Psoas muscle (tissue), 8 donors: ENCODE measurements around the gene AXDND1. TPM values are rescaled to one million over a fixed set of nuclear protein-coding genes. Genes with fewer than 3 reads are reported as not detected.

ENCODE experiments used
- ATAC-seq, 4 donors: fragments of 200-7000 bp; cut with Tn5 transposase; one replicate each; pipeline ENCODE4 v1.9.1; 2020; ENCODE audit warnings: moderate library complexity in 3 of 4, mild to moderate bottlenecking in 2 of 4
- DNase-seq, 2 donors: peaks; one replicate each; pipeline ENCODE4 v3.0.0-alpha.2; 2020
- H3K27ac ChIP-seq: fragments of 200-600 bp; one replicate; pipeline ENCODE4 v1.8.0; 2022
- H3K27me3 ChIP-seq, 3 donors: fragments of 200-600 bp in 1 of 3; one replicate each; pipeline versions ENCODE4 v1.6.1 to v1.8.0; 2013 to 2022; ENCODE audit warnings: low read length in 2 of 3, mild to moderate bottlenecking in 2 of 3, moderate library complexity in 1 of 3; ENCODE audit not compliant: insufficient read depth in 3 of 3
- H3K36me3 ChIP-seq, 2 donors: fragments of 200-600 bp in 1 of 2; one replicate each; pipeline versions ENCODE4 v1.6.1 to v1.8.0; 2013 to 2022; ENCODE audit warnings: low read depth in 1 of 2, mild to moderate bottlenecking in 1 of 2, moderate library complexity in 1 of 2; ENCODE audit not compliant: insufficient read depth in 1 of 2
- H3K4me1 ChIP-seq: fragments of 200-600 bp; one replicate; pipeline ENCODE4 v1.8.0; 2022
- H3K4me3 ChIP-seq: fragments of 200-600 bp; one replicate; pipeline ENCODE4 v1.8.0; 2022; ENCODE audit warnings: mild to moderate bottlenecking
- H3K9me3 ChIP-seq: fragments of 200-600 bp; one replicate; pipeline ENCODE4 v1.8.0; 2022
- WGBS, 3 donors: extraction: QIAGEN DNeasy Blood & Tissue Kit; methylation state at CpG; one replicate each; pipeline versions ENCODE4 v1.1.6 to v1.1.7; 2013; 5-methylcytosine and 5-hydroxymethylcytosine counted together
- intact Hi-C, 2 donors: fragments of 100-400 bp; cut with DNase I; formaldehyde crosslinking; loops; one replicate each; pipeline versions ENCODE4 v1.11.0 to v1.14.2; 2022
- polyA plus RNA-seq, 3 donors: library from polyadenylated mRNA; stranded (reverse); fragments of 200-250 nt; gene quantifications; one replicate each; pipeline ENCODE4 v1.2.3, GENCODE V29; 2013
- total RNA-seq, 4 donors: library from RNA; stranded (reverse); fragmentation: NEBNext Ultra II Directional in 2 of 4; extraction: Animal tissue kit (Norgen Biotek cat#: 25700) in 2 of 4; gene quantifications; one replicate each; pipeline versions ENCODE4 v1.2.1 to v1.2.4, GENCODE V29; 2021 to 2023
- TF ChIP-seq, protein P1 (sequence below): fragments of 200-600 bp; IDR thresholded peaks from one replicate; pipeline ENCODE4 v1.8.0; 2022; ENCODE audit warnings: antibody characterized with exemption
- donor health status: healthy with polysubstance abuse.
- donor health status: DM: no; HTN: no; CAD: no; lungs with moderate emphysema.
- donor health status: Bipolar disorder and iron deficiency.
- donor health status: healthy.
- donor health status: DM: yes; HTN: yes; CAD: no.
- donor health status: DM: no; HTN: no; CAD: no.
- donor health status: DM: no; HTN: no; CAD: no.
- donor health status: DM: yes; HTN: yes; CAD: no.

The AXDND1 gene
- total and polyA plus RNA-seq, 7 donors = 0.09 to 0.18 TPM; not detected in 5

DNA sequence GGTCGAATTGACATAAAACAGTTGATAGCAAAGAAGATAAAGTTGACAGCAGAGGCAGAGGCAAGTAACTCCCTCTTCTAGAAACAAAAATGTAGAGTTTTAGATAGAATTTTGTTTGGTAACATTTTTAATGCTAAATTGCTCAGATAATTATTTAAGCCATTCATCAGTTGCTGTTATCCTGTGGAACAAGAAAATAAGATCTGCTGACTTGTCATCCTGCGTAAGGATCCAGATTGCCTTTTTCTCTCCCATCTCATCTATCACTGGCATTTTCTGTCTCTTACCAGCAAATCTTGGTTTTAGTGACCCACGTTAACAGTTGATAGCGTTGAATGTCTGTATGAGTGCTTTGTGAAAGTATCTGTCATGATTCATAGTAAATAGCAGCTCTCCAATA lies 42.3 kb upstream of the AXDND1 start:
- peaks cover 0 to 21% of the 10 kb centered on the region in 2 donors for H3K36me3 ChIP-seq
- no peaks in the 10 kb centered on the region for H3K9me3 ChIP-seq
- DNase-seq (no peak), ATAC-seq (no peak)
- 92 to 94% (median 93%) methylated on average over 4 of the region's 4 CpGs for WGBS, 3 donors
- no peaks in the 10 kb centered on the region for H3K27me3 ChIP-seq
- no peak overlapping the region for H3K27ac ChIP-seq
- TF ChIP-seq, protein P1, sequence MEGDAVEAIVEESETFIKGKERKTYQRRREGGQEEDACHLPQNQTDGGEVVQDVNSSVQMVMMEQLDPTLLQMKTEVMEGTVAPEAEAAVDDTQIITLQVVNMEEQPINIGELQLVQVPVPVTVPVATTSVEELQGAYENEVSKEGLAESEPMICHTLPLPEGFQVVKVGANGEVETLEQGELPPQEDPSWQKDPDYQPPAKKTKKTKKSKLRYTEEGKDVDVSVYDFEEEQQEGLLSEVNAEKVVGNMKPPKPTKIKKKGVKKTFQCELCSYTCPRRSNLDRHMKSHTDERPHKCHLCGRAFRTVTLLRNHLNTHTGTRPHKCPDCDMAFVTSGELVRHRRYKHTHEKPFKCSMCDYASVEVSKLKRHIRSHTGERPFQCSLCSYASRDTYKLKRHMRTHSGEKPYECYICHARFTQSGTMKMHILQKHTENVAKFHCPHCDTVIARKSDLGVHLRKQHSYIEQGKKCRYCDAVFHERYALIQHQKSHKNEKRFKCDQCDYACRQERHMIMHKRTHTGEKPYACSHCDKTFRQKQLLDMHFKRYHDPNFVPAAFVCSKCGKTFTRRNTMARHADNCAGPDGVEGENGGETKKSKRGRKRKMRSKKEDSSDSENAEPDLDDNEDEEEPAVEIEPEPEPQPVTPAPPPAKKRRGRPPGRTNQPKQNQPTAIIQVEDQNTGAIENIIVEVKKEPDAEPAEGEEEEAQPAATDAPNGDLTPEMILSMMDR = no peak
- intact Hi-C loops = no loop called here
- H3K4me3 ChIP-seq = no peak overlapping the region
- no peaks in the 10 kb centered on the region for H3K4me1 ChIP-seq

DNA sequence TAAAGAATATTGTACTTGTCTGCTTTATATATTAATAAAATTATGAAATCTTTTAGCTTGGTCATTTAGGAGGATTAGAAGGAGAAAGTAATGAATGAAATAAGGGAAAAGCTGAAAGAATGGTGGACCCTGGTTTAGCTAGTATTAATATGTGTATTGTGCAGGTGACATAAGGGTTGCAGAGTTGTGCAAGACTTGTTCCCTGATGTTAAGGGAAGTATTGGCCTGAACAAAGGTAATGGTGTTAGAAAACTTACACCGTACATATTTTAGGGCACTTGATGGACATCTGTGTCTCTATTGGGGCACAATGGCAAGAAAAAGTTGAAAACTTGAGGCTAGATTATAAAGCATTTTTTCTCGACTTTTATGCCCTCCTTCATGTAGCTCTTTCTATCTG lies 39.9 kb upstream of the AXDND1 start:
- TF ChIP-seq, protein P1 = no peak
- Histone ChIP-seq H3K4me3 (no peak overlapping the region), H3K4me1 (no peaks in the 10 kb centered on the region), H3K36me3 (peaks cover 0 to 21% of the 10 kb centered on the region in 2 donors), H3K9me3 (no peaks in the 10 kb centered on the region), H3K27ac (no peak overlapping the region), H3K27me3 (no peaks in the 10 kb centered on the region)
- WGBS, 3 donors = 60 to 92% (median 84%) methylated on average over 2 of the region's 2 CpGs
- ATAC-seq (no peak), DNase-seq (no peak)
- intact Hi-C loops = no loop called here

DNA sequence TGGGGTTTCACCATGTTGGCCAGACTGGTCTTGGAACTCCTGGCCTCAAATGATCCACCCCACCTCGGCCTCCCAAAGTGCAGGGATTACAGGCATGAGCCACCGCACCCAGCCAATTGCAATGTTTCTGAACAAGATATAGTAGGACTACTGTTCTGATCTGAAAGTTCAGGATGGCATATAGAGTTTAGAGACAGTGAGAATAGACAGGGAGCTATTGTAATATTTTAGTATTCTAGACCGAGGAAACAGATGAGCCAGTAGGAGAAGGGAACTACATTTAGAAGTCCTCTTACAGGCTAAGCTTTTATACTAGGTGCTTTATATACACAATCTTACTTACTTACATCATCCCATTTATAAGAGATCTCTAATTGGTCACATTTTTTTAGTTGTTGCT lies 39.0 kb upstream of the AXDND1 start:
- H3K27ac ChIP-seq = no peak overlapping the region
- TF ChIP-seq, protein P1 = no peak
- whole genome bisulfite sequencing, 3 donors = 95 to 96% (median 96%) methylated on average over 3 of the region's 3 CpGs

DNA sequence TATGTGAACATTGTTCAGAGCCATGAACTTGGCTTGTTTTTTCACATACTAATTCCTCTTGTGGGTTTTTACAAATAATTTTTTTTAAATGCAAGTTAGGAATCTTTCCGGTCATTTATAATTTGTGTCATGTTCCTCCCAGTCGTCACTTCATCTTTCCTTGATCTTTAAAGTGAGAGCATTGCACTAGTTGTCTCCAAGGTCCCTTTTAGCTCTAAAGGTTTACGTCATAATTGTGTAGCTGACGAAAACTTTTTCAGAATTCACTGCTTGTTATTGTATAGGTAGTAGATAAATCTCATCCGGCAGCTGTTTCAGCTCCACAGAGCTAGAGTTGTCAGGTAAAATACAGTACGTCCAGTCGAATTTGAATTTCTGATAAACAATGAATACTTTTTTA lies 38.6 kb upstream of the AXDND1 start:
- Histone ChIP-seq H3K27ac (no peak overlapping the region), H3K36me3 (peaks cover 0 to 21% of the 10 kb centered on the region in 2 donors), H3K9me3 (no peaks in the 10 kb centered on the region), H3K27me3 (no peaks in the 10 kb centered on the region), H3K4me3 (no peak overlapping the region), H3K4me1 (no peaks in the 10 kb centered on the region)
- intact Hi-C loops = no loop called here
- ATAC-seq (no peak), DNase-seq (no peak)
- WGBS, 3 donors = 95 to 97% (median 95%) methylated on average over 7 of the region's 7 CpGs
- TF ChIP-seq, protein P1 = no peak

More for the DNA sequence above, 39.0 kb upstream of the AXDND1 start:
- no peaks in the 10 kb centered on the region for H3K4me1 ChIP-seq
- peaks cover 0 to 21% of the 10 kb centered on the region in 2 donors for H3K36me3 ChIP-seq
- H3K4me3 ChIP-seq = no peak overlapping the region
- DNase-seq (no peak), ATAC-seq (no peak)
- no peaks in the 10 kb centered on the region for H3K27me3 ChIP-seq
- intact Hi-C loops = no loop called here
- H3K9me3 ChIP-seq = no peaks in the 10 kb centered on the region

DNA sequence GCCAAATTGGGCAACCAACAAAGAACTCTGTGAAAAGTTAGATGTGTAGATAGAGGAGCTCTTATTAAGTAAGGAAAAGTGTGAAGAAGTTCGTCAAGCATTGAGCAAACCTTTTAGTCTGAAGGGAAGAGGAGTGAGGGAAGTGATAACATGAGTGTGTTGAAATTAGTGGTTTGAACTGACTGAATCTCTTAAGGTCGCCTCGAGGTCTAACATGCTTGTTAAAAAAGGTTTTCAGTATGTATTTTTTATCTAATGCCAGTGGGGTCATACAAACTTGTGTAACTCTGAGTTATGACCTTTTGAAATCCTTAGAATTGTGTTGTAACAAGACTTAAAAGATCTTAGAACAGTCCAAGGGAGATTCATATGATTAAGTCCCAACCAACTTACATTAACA lies 38.1 kb upstream of the AXDND1 start:
- Histone ChIP-seq H3K36me3 (peaks cover 0 to 21% of the 10 kb centered on the region in 2 donors), H3K27me3 (no peaks in the 10 kb centered on the region), H3K4me3 (no peak overlapping the region), H3K4me1 (no peaks in the 10 kb centered on the region), H3K27ac (no peak overlapping the region), H3K9me3 (no peaks in the 10 kb centered on the region)
- ATAC-seq (no peak), DNase-seq (no peak)
- WGBS, 3 donors = 83 to 86% (median 85%) methylated on average over 3 of the region's 3 CpGs
- intact Hi-C loops = no loop called here
- TF ChIP-seq, protein P1 = no peak
